Renal pelvis (tissue), 4 donors: ENCODE measurements around the gene PRRX1. TPM values are rescaled to one million over a fixed set of nuclear protein-coding genes. Genes with fewer than 3 reads are reported as not detected.

Experiments
- DNase-seq: peaks from one replicate; pipeline ENCODE4 v3.0.0-alpha.2; 2013
- polyA plus RNA-seq, 3 donors: library from polyadenylated mRNA; unstranded; fragments of 120-200 nt; gene quantifications; one replicate each; pipeline ENCODE4 v1.2.1, GENCODE V29; 2013; ENCODE audit not compliant: insufficient read length in 3 of 3

PRRX1 gene
- polyA plus RNA-seq, 3 donors: 0.96 to 3.4 (median 1.2) TPM

- no peak for DNase-seq
Observed at GRCh38 chr1:170685166-170685565, 21.2 kb downstream of the PRRX1 start.

DNA sequence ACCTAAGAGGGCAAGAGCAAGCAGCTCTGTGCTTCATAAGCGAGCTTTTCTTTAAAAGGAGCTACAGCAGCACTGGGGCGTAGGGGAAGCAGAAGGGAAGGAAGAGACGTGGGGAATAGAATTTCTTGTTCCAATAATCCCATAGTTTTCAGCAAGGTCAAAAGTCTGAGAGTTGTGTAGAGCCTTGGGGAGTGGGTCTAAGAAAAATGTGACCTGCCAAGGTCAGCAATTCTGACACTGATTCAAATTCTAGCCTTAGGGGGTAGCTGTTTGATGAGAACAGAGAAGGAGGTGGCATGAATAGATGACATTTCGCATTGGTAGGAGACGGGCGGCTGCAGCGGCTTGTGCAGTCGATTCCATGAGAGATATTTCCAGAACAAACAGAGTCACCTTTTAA, 22.4 kb downstream of the PRRX1 start:
- no peak for DNase-seq

GRCh38 chr1:170687621-170688020, 23.7 kb downstream of the PRRX1 start:
- no peak for DNase-seq

DNA sequence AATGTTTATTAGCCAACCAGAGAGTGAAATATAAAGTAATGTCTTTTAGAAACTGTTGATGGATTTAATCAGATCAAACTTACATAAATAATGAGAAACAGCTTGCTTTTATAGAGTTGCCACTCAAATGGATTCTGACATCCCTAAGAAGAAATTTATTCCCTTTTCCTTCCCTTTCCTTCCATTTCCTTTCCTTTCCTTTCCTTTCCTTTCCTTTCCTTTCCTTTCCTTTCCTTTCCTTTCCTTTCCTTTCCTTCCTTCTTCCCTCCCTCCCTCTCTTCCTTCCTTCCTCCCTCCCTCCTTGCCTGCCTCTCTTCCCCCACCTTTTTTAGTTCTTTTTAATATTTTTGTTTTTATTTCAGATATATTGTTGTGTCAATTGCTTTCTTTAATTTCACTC, 27.3 kb downstream of the PRRX1 start:
- no peak for DNase-seq

DNA sequence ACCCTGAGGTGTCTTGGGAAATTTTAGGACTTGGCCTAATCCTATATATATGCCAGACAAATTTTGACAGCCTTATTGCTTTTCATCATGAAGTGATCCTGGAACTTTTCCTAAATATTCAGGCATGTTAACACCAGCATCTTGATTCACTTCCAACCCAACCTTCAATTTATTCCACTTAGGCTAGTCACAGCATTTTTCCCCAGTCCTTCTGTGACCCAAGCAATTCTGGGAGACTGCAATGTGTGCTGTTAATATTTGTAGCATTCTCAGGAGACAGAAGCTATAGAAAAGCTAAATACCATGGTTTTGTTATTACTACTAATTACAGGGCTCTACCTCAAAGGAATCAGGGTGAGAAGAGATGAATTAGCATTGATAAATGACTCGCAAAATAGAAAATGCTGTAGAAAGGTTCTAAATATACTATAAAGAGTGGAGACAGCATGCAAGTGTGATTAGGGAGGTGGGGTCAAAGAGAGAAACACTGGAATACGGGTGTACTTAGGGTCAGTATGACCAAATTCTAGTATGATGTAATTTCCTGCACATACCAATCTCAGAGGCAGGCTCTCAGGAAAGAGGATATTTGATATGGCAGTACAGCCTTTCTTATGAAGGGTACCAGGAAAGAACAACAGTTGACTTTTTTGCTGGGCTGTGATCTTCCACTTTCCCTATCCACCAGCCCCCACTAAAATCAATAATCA, 29.1 kb downstream of the PRRX1 start:
- DNase-seq: no peak

- no peak for DNase-seq
Observed at GRCh38 chr1:170694172-170694926, 30.4 kb downstream of the PRRX1 start.

GRCh38 chr1:170695955-170696590, 32.1 kb downstream of the PRRX1 start:
- DNase-seq: no peak

DNA sequence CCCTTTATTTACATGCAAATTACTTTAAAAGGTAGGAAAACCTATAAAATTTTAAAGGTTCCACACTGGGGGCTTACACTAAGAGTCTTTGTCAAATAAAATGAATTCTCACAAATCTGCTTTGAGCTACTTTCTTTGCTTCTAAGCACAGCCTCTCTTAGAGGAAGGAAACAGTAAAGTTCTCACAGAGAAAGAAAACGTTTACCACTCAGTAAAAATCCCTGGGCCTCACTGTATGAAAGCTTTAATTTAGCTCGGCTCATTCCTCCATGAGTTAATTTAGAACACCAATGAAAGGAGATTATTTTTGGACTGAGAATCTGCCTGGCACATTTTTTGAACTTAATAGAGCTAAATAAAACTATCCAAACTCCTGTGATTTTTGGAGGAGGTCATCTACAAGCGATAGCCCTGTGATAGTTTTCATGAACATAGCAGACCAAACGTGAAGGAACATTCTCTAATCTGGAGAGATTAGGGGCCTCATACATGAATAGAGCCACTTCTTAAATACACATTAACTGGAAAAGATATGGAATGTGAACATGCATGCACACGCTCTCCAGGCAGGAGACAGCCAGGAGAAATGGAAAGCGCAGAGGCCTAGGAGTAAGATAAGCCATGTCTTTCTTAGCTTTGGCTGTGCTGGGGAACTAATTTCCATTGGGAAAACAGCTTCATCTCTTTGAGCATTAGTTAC, 32.8 kb downstream of the PRRX1 start:
- DNase-seq: no peak

- DNase-seq: no peak
Observed at GRCh38 chr1:170697316-170697715, 33.4 kb downstream of the PRRX1 start.

DNA sequence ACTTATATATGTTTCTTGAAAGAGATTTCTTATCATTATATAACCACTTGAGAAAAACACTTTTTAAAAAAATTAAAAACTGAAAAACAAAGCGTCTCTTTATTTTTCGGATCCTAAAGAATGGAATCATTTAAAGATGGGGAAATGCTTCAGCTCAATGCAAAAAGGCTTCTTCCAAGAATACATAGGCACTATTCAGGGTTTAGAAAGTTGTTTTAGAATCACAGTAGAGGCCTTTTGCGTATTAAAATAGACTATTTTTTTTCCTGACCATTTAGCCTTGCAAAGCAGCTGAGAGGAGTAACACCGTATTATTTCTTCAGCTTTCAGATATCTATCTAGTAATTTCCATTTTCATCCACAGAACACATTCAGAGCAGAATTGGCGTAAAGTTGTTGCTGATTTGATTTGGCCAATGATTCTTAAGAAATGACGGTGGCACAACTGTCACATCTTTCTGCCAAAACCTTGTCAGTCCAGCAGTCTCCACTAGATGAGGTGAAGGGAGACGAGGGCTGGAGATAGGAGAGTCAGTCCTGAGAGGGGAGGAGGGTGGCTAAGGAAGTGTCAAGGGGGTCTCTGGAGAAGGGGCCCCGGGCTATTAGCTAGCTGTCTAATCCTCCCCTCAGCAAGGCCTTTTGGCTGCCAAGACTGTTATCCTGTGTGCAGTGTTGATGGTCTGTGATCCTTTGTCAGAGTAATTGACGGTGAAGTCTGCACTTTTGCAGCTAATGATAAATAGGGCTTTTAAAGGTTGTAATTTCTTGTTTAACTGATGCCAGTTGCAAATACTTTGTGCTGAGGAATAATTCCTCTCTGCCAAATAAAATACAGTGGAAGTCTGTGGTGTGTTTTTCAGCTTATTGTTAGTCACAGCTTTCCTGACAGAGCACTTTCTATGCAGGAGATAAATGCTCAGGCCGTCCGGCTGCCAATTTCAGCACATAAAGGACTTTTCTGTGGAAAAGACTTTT, 34.7 kb downstream of the PRRX1 start:
- peak; percentile 21 for DNase-seq

GRCh38 chr1:170699696-170700095, 35.8 kb downstream of the PRRX1 start:
- no peak for DNase-seq

- no peak for DNase-seq
Observed at GRCh38 chr1:170700842-170701615, 37.1 kb downstream of the PRRX1 start.

- no peak for DNase-seq
Observed at GRCh38 chr1:170701962-170702361, 38.0 kb downstream of the PRRX1 start.

DNA sequence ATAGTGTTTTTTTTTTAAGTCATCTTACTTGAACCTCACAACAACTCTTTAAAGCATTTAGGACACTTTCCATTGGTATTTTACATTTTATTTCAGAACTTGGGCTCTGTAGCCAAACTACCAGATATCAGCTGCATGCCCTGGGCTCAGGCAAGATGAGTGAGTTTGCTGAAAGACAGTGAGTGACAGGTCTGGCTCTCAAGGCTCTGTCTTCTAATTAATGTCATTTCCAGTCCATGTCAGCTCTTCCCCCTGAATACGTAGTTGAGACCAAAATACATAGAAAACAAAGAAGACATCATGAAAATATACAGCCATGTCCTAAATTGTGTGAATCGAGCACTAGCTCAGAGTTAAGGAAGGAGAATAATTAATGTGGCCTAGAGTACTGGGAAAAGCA, 39.7 kb downstream of the PRRX1 start:
- DNase-seq: no peak

DNA sequence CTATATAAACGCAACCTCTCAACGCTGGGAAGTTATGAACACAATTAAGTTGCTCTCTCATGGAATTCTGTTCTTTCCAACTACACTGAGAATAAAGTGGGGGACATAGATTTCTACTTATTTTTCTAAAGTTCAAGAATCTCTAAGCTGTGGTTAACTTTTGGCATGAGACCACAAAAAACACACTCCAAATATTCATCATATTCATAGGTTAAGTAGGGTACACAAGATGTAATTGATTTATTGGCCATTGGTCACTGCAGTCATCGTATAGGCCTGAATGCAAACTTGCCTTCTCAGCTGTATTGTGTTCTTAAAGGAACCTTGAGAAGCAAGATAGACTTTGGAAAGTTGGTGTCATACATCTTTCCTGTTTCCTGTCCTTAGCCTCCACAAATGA, 40.3 kb downstream of the PRRX1 start:
- DNase-seq: no peak

DNA sequence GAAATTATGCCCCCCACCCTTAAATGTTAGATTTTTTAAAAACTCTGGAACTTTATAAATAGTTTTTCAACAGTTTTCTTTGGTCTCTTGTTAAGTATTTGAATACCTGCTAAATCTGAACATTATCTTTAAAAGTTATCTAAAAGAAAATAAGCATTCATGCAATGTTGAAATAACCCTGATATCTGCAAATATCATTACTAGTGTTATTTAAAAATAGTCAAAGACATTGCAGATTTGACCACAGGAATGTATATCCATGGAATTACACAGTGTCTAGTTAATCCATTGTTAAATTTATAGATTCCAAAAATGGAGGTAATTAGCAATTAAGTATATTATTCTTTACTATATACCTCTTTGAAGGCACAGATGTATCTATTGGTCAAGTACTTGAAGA, 42.0 kb downstream of the PRRX1 start:
- no peak for DNase-seq

DNA sequence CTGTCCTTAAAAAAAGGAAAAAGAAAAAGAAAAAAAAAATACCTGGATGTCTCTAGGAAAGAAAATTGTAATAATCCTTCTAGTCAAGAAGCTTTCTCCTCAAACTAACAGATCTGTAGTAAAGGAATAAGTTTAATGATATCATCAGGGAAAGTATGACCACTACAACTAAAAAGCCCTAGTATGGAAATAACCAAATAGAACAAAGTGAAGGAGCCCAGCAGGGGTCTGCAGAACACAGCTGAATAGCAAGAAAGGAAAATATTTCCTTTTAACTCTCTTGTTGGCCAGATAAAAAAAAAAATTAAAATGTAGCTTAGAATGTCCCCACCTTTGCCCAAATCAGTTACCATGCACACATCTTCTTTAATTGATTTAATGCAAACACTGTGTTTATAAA, 43.2 kb downstream of the PRRX1 start:
- DNase-seq: no peak

DNA sequence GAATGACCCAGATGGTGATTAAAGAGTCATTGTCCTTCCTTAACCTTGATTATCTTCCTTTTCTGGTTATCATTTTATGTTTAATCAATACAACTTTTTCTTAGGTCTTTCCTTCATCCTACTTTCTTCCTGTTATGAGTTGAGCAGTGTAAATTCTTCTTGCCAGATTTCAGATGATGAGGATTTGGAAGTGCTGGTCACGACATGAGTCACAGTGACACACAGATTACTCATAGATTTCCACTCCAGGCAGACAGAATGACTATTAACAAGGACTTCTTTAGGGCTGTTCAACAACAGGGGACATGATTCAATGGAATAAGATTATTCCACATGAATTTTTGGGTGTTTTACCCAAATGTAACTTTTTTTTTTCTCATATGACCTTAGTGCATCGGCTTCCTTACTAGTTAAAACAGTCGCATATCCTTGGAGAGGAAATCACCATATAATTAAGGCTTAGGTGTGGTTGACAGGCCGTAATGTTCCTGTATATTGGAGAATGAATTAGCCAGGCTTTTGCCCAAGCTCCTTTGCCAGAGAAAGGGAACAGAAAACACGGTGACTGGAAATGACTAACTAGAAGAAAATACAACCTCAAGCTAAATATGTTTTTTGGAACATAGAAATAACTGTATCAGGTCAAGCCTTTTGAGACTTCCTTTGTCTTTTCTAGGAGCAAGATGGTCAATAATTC, 44.2 kb downstream of the PRRX1 start:
- no peak for DNase-seq

- no peak for DNase-seq
Observed at GRCh38 chr1:170711682-170712081, 47.8 kb downstream of the PRRX1 start.

- no peak for DNase-seq
Observed at GRCh38 chr1:170714163-170714562, 50.2 kb downstream of the PRRX1 start.
